T-helper 1 cell treated with Interleukin-12 subunit alpha and Interleukin-12 subunit beta and Interleukin-4 antibody, amounts not matched to agents 30 μg/mL and 1 μg/mL, for 36 hours (primary cell): ENCODE results near the gene LINGO1.

ENCODE experiments used
- H3K27ac Mint-ChIP-seq: one replicate; pipeline ENCODE4 v1.8.0; 2021; ENCODE audit warnings: mild to moderate bottlenecking, mixed read lengths
- H3K27me3 Mint-ChIP-seq: one replicate; pipeline ENCODE4 v1.8.0; 2021; ENCODE audit warnings: low read depth, mixed read lengths
- H3K36me3 Mint-ChIP-seq: one replicate; pipeline ENCODE4 v1.8.0; 2021; ENCODE audit warnings: low read depth, mixed read lengths
- H3K4me1 Mint-ChIP-seq: one replicate; pipeline ENCODE4 v1.8.0; 2021; ENCODE audit warnings: low read depth, mixed read lengths
- H3K4me3 Mint-ChIP-seq: one replicate; pipeline ENCODE4 v1.8.0; 2021; ENCODE audit warnings: mild to moderate bottlenecking, moderate library complexity, mixed read lengths
- H3K9me3 Mint-ChIP-seq: one replicate; pipeline ENCODE4 v1.8.0; 2021; ENCODE audit warnings: mixed read lengths

Gene LINGO1

GRCh38 chr15:77620960-77621647 lies 11.6 kb downstream of the LINGO1 start:
- no peaks in the 10 kb centered on the region for H3K36me3 Mint-ChIP-seq
- peaks cover 4% of the 10 kb centered on the region for H3K27me3 Mint-ChIP-seq
- H3K4me1 Mint-ChIP-seq: no peaks in the 10 kb centered on the region
- H3K9me3 Mint-ChIP-seq: no peaks in the 10 kb centered on the region
- no peak overlapping the region for H3K27ac Mint-ChIP-seq
- H3K4me3 Mint-ChIP-seq: no peak overlapping the region

GRCh38 chr15:77620297-77620696 lies 12.4 kb downstream of the LINGO1 start:
- H3K4me3 Mint-ChIP-seq: no peak overlapping the region
- H3K4me1 Mint-ChIP-seq: no peaks in the 10 kb centered on the region
- H3K27ac Mint-ChIP-seq: no peak overlapping the region
- H3K36me3 Mint-ChIP-seq: no peaks in the 10 kb centered on the region
- no peaks in the 10 kb centered on the region for H3K9me3 Mint-ChIP-seq
- H3K27me3 Mint-ChIP-seq: peaks cover 4% of the 10 kb centered on the region

- Mint-ChIP-seq H3K36me3 (no peaks in the 10 kb centered on the region), H3K27me3 (peaks cover 4% of the 10 kb centered on the region), H3K4me3 (no peak overlapping the region), H3K4me1 (no peaks in the 10 kb centered on the region), H3K9me3 (no peaks in the 10 kb centered on the region), H3K27ac (no peak overlapping the region)
Measured at GRCh38 chr15:77619883-77620282, 12.8 kb downstream of the LINGO1 start.

GRCh38 chr15:77617476-77618230 lies 15.1 kb downstream of the LINGO1 start:
- H3K9me3 Mint-ChIP-seq: no peaks in the 10 kb centered on the region
- no peak overlapping the region for H3K4me3 Mint-ChIP-seq
- no peaks in the 10 kb centered on the region for H3K4me1 Mint-ChIP-seq
- no peaks in the 10 kb centered on the region for H3K27me3 Mint-ChIP-seq
- H3K27ac Mint-ChIP-seq: no peak overlapping the region
- no peaks in the 10 kb centered on the region for H3K36me3 Mint-ChIP-seq

- H3K9me3 Mint-ChIP-seq: no peaks in the 10 kb centered on the region
- no peaks in the 10 kb centered on the region for H3K36me3 Mint-ChIP-seq
- H3K27ac Mint-ChIP-seq: no peak overlapping the region
- H3K4me3 Mint-ChIP-seq: no peak overlapping the region
- H3K27me3 Mint-ChIP-seq: no peaks in the 10 kb centered on the region
- H3K4me1 Mint-ChIP-seq: no peaks in the 10 kb centered on the region
Measured at GRCh38 chr15:77616072-77616471, 16.6 kb downstream of the LINGO1 start.

GRCh38 chr15:77615472-77615871 lies 17.2 kb downstream of the LINGO1 start:
- Mint-ChIP-seq H3K4me3 (no peak overlapping the region), H3K4me1 (no peaks in the 10 kb centered on the region), H3K27me3 (no peaks in the 10 kb centered on the region), H3K9me3 (no peaks in the 10 kb centered on the region), H3K27ac (no peak overlapping the region), H3K36me3 (no peaks in the 10 kb centered on the region)

GRCh38 chr15:77614251-77614806 lies 18.4 kb downstream of the LINGO1 start:
- Mint-ChIP-seq H3K4me1 (no peaks in the 10 kb centered on the region), H3K27me3 (no peaks in the 10 kb centered on the region), H3K36me3 (no peaks in the 10 kb centered on the region), H3K27ac (no peak overlapping the region), H3K9me3 (no peaks in the 10 kb centered on the region), H3K4me3 (no peak overlapping the region)

GRCh38 chr15:77613814-77614213 lies 18.9 kb downstream of the LINGO1 start:
- Mint-ChIP-seq H3K36me3 (no peaks in the 10 kb centered on the region), H3K4me1 (no peaks in the 10 kb centered on the region), H3K27me3 (no peaks in the 10 kb centered on the region), H3K4me3 (no peak overlapping the region), H3K27ac (no peak overlapping the region), H3K9me3 (no peaks in the 10 kb centered on the region)

GRCh38 chr15:77612958-77613601 lies 19.6 kb downstream of the LINGO1 start:
- no peak overlapping the region for H3K4me3 Mint-ChIP-seq
- H3K4me1 Mint-ChIP-seq: no peaks in the 10 kb centered on the region
- no peaks in the 10 kb centered on the region for H3K36me3 Mint-ChIP-seq
- no peaks in the 10 kb centered on the region for H3K27me3 Mint-ChIP-seq
- H3K27ac Mint-ChIP-seq: no peak overlapping the region
- H3K9me3 Mint-ChIP-seq: no peaks in the 10 kb centered on the region

- H3K27ac Mint-ChIP-seq: no peak overlapping the region
- H3K4me3 Mint-ChIP-seq: no peak overlapping the region
- no peaks in the 10 kb centered on the region for H3K27me3 Mint-ChIP-seq
- H3K36me3 Mint-ChIP-seq: no peaks in the 10 kb centered on the region
- H3K9me3 Mint-ChIP-seq: no peaks in the 10 kb centered on the region
- H3K4me1 Mint-ChIP-seq: no peaks in the 10 kb centered on the region
Measured at GRCh38 chr15:77611767-77612166, 20.9 kb downstream of the LINGO1 start.

GRCh38 chr15:77610731-77611130 lies 22.0 kb downstream of the LINGO1 start:
- no peaks in the 10 kb centered on the region for H3K4me1 Mint-ChIP-seq
- H3K36me3 Mint-ChIP-seq: no peaks in the 10 kb centered on the region
- H3K27me3 Mint-ChIP-seq: no peaks in the 10 kb centered on the region
- no peaks in the 10 kb centered on the region for H3K9me3 Mint-ChIP-seq
- no peak overlapping the region for H3K27ac Mint-ChIP-seq
- no peak overlapping the region for H3K4me3 Mint-ChIP-seq

GRCh38 chr15:77609558-77609957 lies 23.2 kb downstream of the LINGO1 start:
- H3K27ac Mint-ChIP-seq: no peak overlapping the region
- H3K27me3 Mint-ChIP-seq: peaks cover 4% of the 10 kb centered on the region
- no peaks in the 10 kb centered on the region for H3K36me3 Mint-ChIP-seq
- no peaks in the 10 kb centered on the region for H3K4me1 Mint-ChIP-seq
- no peaks in the 10 kb centered on the region for H3K9me3 Mint-ChIP-seq
- H3K4me3 Mint-ChIP-seq: no peak overlapping the region

GRCh38 chr15:77608774-77609173 lies 23.9 kb downstream of the LINGO1 start:
- H3K27ac Mint-ChIP-seq: no peak overlapping the region
- no peaks in the 10 kb centered on the region for H3K36me3 Mint-ChIP-seq
- no peaks in the 10 kb centered on the region for H3K9me3 Mint-ChIP-seq
- H3K27me3 Mint-ChIP-seq: peaks cover 5% of the 10 kb centered on the region
- no peaks in the 10 kb centered on the region for H3K4me1 Mint-ChIP-seq
- H3K4me3 Mint-ChIP-seq: no peak overlapping the region

GRCh38 chr15:77607894-77608261 lies 24.8 kb downstream of the LINGO1 start:
- no peaks in the 10 kb centered on the region for H3K9me3 Mint-ChIP-seq
- H3K27ac Mint-ChIP-seq: no peak overlapping the region
- H3K4me1 Mint-ChIP-seq: no peaks in the 10 kb centered on the region
- peaks cover 5% of the 10 kb centered on the region for H3K27me3 Mint-ChIP-seq
- no peaks in the 10 kb centered on the region for H3K36me3 Mint-ChIP-seq
- no peak overlapping the region for H3K4me3 Mint-ChIP-seq
